ENCODE measurements around the gene TBL1X. TPM values are rescaled to one million over a fixed set of nuclear protein-coding genes. Genes with fewer than 3 reads are reported as not detected.

TBL1X gene
- total RNA-seq, 2 experiments from 2014 or later, result 20.7 to 21.6 TPM

GRCh38 chrX:9786798-9787635 lies 322.2 kb downstream of the TBL1X start:
- intact Hi-C loops (cut with micrococcal nuclease), result no loop called here
- H3K9me3 Mint-ChIP-seq, result no peaks in the 10 kb centered on the region
- no peaks in the 10 kb centered on the region for H3K36me3 Mint-ChIP-seq (ENCODE audit: low read depth)
- H3K27me3 Mint-ChIP-seq (ENCODE audit: low read depth), result peaks cover 33% of the 10 kb centered on the region
- peak overlapping the region; percentile 46 for H3K4me3 Mint-ChIP-seq
- H3K27ac Mint-ChIP-seq, result no peak overlapping the region
- no peaks in the 10 kb centered on the region for H3K4me1 Mint-ChIP-seq (ENCODE audit: low read depth)
- DNase-seq, result no peak
- CTCF ChIA-PET, result no interaction called here

DNA sequence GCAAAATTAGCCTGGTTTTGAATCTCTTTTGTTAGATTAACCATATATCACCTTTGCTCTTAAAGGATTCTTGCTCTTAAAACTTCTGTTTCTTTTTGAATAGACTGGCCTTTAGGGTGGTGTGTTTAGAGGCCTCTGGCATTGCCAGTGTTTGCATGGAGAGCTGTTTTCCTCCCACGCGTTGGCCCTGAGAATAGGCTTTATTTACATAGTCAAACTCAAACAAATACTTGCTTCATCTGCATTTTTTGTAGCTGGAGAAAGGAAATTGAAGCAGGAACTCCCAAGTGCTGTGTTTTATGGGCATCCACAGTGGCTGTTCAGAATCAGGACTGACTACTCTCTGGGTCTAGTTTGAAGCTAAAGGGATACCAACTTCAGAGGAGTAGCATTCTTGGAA lies 324.1 kb downstream of the TBL1X start:
- intact Hi-C loops (cut with micrococcal nuclease), result no loop called here
- no peak overlapping the region for H3K4me3 Mint-ChIP-seq
- no peak overlapping the region for H3K27ac Mint-ChIP-seq
- DNase-seq, result no peak
- H3K27me3 Mint-ChIP-seq (ENCODE audit: low read depth), result peaks cover 30% of the 10 kb centered on the region
- H3K4me1 Mint-ChIP-seq (ENCODE audit: low read depth), result no peaks in the 10 kb centered on the region
- no peaks in the 10 kb centered on the region for H3K36me3 Mint-ChIP-seq (ENCODE audit: low read depth)
- CTCF ChIA-PET, result no interaction called here
- no peaks in the 10 kb centered on the region for H3K9me3 Mint-ChIP-seq

DNA sequence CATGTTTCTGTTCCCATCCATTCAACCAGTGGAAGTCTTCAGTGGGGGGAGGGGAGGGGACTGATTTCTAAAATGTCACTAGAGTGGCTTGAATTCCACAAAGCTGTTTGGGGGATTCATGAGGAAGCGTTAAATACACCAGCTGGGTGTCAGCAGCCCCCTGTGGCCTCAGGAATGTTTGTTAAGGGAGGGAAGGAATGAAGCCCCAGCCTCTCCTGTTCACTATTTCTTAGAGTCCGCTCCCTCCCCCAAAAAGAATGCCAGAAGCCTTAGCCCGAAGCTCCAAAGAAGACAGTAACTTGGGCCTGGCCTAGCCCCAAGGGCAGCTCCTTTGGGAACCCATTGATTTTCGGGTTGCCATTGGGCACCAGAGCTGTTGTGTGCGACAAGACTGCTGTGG lies 324.7 kb downstream of the TBL1X start:
- CTCF ChIA-PET, result no interaction called here
- DNase-seq, result no peak
- Mint-ChIP-seq H3K36me3 (ENCODE audit: low read depth) (no peaks in the 10 kb centered on the region), H3K27ac (no peak overlapping the region), H3K27me3 (ENCODE audit: low read depth) (peaks cover 25% of the 10 kb centered on the region), H3K9me3 (no peaks in the 10 kb centered on the region), H3K4me1 (ENCODE audit: low read depth) (no peaks in the 10 kb centered on the region), H3K4me3 (no peak overlapping the region)
- intact Hi-C loops (cut with micrococcal nuclease), result no loop called here

Data from activated naive CD4-positive, alpha-beta T cell treated with anti-CD3 and anti-CD28 coated beads for 36 hours (primary cell).